ENCODE data around the gene NTN4.
"Not testable (repeated sequence)": the region's sequence is repeated elsewhere in the genome, so short reads cannot be mapped to it uniquely, and the experiment has no call there.

The NTN4 gene

DNA sequence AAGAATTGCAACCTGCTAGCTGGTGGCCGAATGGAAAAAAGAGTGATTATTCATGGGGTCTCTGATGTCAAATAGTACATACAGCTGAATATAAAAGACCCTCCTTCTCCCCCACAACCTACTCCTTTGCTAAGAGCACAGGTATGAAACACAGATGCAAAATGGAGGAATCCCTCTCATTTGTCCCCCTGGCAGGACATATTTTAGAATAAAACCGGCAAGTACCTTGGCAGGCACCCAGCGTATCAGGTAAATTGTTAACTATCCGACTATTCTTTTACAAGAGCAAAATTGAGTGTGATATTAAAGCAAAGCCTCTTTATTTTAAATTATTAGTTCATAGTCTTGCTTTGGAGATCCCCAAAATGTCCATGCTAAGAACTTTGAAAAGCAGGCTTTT, 165.6 kb downstream of the NTN4 start:
- TF ChIP-seq, protein P1, sequence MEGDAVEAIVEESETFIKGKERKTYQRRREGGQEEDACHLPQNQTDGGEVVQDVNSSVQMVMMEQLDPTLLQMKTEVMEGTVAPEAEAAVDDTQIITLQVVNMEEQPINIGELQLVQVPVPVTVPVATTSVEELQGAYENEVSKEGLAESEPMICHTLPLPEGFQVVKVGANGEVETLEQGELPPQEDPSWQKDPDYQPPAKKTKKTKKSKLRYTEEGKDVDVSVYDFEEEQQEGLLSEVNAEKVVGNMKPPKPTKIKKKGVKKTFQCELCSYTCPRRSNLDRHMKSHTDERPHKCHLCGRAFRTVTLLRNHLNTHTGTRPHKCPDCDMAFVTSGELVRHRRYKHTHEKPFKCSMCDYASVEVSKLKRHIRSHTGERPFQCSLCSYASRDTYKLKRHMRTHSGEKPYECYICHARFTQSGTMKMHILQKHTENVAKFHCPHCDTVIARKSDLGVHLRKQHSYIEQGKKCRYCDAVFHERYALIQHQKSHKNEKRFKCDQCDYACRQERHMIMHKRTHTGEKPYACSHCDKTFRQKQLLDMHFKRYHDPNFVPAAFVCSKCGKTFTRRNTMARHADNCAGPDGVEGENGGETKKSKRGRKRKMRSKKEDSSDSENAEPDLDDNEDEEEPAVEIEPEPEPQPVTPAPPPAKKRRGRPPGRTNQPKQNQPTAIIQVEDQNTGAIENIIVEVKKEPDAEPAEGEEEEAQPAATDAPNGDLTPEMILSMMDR (IDR thresholded peaks at IDR 0.05; ENCODE audit: insufficient read depth, low read depth, low read length, missing control alignments): no peak
- no peak for DNase-seq (ENCODE audit: low read depth)
- no peak overlapping the region for H3K4me3 ChIP-seq (ENCODE audit: low read length)

DNA sequence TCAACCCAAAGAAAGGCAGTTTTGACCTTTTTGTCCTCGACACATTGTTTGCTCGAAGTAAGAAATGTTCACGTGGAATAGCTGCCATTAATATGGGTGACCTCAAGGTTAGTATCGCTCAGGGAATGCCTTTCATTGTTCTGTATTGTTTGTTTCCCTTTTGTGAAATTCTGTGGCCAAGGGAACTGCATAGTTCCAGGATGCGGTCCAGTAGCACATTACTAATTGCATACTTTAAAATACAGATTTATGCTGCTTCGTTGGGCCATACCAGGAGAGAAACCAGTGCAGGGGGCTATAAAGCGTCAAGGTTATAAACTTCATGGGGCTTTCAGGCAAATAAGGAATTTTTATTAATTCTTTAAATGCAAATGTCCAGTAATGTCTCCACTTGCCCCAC, 166.0 kb downstream of the NTN4 start:
- H3K4me3 ChIP-seq (ENCODE audit: low read length): no peak overlapping the region
- DNase-seq (ENCODE audit: low read depth): peak; percentile 23
- TF ChIP-seq, protein P1 (IDR thresholded peaks at IDR 0.05; ENCODE audit: insufficient read depth, low read depth, low read length, missing control alignments): no peak

DNA sequence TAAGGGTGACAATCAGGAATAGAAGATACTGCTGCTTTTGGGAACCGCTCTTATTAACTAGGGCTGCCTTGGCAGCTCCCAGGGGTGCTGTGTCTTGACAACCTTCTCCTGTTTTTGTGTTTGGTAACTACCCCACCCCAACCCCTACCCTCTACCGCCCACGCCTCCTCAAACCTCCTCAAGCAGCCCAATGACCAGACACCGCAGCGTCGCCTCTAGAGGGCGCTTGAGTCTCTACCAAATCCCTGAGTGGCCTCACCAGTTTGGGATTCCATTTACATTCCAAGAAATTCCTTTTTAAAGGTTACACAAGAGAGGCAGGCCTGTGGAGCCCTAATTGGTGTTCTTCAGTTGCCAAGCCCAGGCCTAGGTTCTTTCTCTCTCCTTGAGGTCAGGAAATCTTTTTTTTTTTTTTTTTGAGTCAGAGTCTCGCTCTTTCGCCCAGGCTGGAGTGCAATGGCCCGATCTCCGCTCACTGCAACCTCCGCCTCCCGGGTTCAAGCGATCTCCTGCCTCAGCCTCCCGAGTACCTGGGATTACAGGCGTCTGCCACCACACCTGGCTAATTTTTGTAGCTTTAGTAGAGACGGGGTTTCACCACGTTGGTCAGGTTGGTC, 166.9 kb downstream of the NTN4 start:
- TF ChIP-seq, protein P1 (IDR thresholded peaks at IDR 0.05; ENCODE audit: insufficient read depth, low read depth, low read length, missing control alignments): peak; percentile 78
- peak; percentile 91 for DNase-seq (ENCODE audit: low read depth)
- no peak overlapping the region for H3K4me3 ChIP-seq (ENCODE audit: low read length)

DNA sequence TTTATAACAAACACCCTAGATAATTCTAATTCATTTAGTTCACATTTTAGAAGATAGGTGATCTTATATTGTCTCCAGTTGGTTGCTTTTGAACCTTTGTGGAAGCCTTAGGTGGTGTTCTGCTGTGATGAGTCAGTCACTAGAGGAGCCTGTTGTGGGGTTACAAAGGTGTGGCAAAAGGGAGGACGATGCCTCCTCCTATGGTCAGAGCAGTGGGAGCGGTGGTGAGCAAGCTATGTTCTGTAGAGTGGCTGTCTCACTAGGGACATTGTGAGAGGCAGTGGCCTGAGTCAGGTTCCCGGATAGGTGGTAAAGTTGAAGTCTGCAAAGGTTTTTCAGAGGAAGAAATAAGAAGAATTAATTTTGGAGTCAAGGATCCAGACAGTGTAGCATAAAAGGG, 167.7 kb downstream of the NTN4 start:
- no peak overlapping the region for H3K4me3 ChIP-seq (ENCODE audit: low read length)
- peak; percentile 73 for DNase-seq (ENCODE audit: low read depth)
- TF ChIP-seq, protein P1 (IDR thresholded peaks at IDR 0.05; ENCODE audit: insufficient read depth, low read depth, low read length, missing control alignments): no peak

DNA sequence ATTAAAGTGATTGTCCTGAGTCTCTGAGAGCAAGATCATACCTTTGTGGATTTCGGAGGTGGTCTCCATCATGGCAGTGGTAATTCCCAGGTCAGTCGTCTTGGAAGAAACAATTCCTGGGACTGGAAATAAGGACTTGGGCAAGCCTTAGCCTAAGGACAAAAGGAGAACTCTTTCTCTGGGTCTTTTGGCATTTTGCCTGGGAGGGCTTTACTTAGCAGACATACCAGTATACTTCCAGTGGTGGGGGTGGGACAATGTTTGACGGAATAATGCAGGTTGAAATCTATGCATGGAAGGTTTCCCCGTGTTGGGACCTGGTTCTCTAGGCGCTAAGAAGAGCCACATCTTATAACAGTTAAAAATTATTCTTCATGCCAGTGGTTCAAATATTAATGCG, 168.8 kb downstream of the NTN4 start:
- H3K4me3 ChIP-seq (ENCODE audit: low read length): no peak overlapping the region
- TF ChIP-seq, protein P1 (IDR thresholded peaks at IDR 0.05; ENCODE audit: insufficient read depth, low read depth, low read length, missing control alignments): no peak
- no peak for DNase-seq (ENCODE audit: low read depth)

DNA sequence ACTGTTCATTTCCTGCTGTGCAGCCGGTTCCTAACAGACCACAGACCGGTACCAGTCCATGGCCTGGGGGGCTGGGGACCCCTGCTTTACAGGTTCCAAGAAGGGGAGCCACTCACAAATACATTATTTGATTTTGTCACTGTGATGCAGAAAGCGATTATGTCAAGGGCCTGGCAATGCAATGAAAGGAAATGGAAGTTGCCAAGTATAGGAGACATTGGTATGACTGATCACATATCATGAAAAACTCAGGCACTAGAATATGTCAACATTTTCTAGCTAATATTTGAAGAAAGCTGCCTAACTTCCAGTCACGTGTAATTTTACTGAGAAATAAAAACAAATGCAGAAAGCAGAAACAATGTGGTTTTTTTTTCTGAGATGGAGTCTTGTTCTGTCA, 170.4 kb downstream of the NTN4 start:
- no peak overlapping the region for H3K4me3 ChIP-seq (ENCODE audit: low read length)
- TF ChIP-seq, protein P1 (IDR thresholded peaks at IDR 0.05; ENCODE audit: insufficient read depth, low read depth, low read length, missing control alignments): no peak
- DNase-seq (ENCODE audit: low read depth): no peak

DNA sequence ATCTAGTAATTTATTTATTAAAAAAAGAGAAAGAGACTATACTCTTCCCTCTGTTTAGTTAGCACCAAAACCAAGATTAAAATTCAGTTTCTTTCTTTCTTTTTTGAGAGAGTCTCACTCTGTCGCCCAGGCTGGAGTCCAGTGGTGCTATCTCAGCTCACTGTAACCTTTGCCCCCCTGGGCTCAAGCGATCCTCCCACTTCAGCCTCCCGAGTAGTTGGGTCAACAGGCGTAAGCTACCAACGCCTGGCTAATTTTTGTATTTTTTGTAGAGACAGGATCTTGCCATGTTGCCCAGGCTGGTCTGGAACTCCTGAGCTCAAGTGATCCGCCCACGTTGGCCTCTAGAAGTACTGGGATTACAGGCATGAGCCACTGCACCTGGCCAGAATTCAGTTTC, 174.1 kb downstream of the NTN4 start:
- not testable (repeated sequence) for H3K4me3 ChIP-seq (ENCODE audit: low read length); DNase-seq (ENCODE audit: low read depth)

Data from epithelial cell of esophagus (primary cell).